Stimulated activated CD8-positive, alpha-beta memory T cell treated with anti-CD3 and anti-CD28 coated beads, Interleukin-15, amount 100 ng/mL, for 1 hour (primary cell): ENCODE results near the gene CES1.
"Not testable (repeated sequence)": the region's sequence is repeated elsewhere in the genome, so short reads cannot be mapped to it uniquely, and the experiment has no call there.

ENCODE experiments used
- DNase-seq: peaks from one replicate; pipeline ENCODE4 v3.0.0-alpha.2; 2020; ENCODE audit warnings: low read depth

CES1 gene

GRCh38 chr16:55832773-55833691 is at the start of gene CES1:
TSS of gene CES1 (minus strand) at chr16:55833096. CDS start at chr16:55833055, 41 bp downstream.
- no peak for DNase-seq

GRCh38 chr16:55876854-55877253 is 44.0 kb upstream of the CES1 start:
- DNase-seq = no peak

GRCh38 chr16:55875273-55875672 is 42.4 kb upstream of the CES1 start, which contains the start of gene CES5A:
TSS of gene CES5A (minus strand) at chr16:55875373. CDS start at chr16:55875221, 152 bp downstream.
- no peak for DNase-seq

GRCh38 chr16:55873122-55873521 is 40.2 kb upstream of the CES1 start:
- DNase-seq = no peak

- no peak for DNase-seq
These were observed 39.2 kb upstream of the CES1 start for GRCh38 chr16:55872130-55872529.

GRCh38 chr16:55871411-55872038 is 38.6 kb upstream of the CES1 start:
- DNase-seq = no peak

- no peak for DNase-seq
These were observed 36.1 kb upstream of the CES1 start for GRCh38 chr16:55868980-55869379.

GRCh38 chr16:55868137-55868536 is 35.2 kb upstream of the CES1 start:
- no peak for DNase-seq

GRCh38 chr16:55861288-55861687 is 28.4 kb upstream of the CES1 start:
- DNase-seq = no peak

GRCh38 chr16:55857650-55858049 is 24.8 kb upstream of the CES1 start:
- not testable (repeated sequence) for DNase-seq

GRCh38 chr16:55856950-55857349 is 24.1 kb upstream of the CES1 start:
- no peak for DNase-seq

- DNase-seq = no peak
These were observed 20.2 kb upstream of the CES1 start for GRCh38 chr16:55853114-55853513.

GRCh38 chr16:55849536-55849935 is 16.6 kb upstream of the CES1 start:
- no peak for DNase-seq

GRCh38 chr16:55846598-55847346 is 13.9 kb upstream of the CES1 start:
- DNase-seq = no peak

- no peak for DNase-seq
These were observed 10.2 kb upstream of the CES1 start for GRCh38 chr16:55843105-55843395.

- DNase-seq = no peak
These were observed 9.6 kb upstream of the CES1 start for GRCh38 chr16:55842369-55843104.

GRCh38 chr16:55839115-55839514 is 6.2 kb upstream of the CES1 start:
- no peak for DNase-seq

GRCh38 chr16:55836158-55836611 is 3.3 kb upstream of the CES1 start:
- DNase-seq = no peak

GRCh38 chr16:55835581-55835980 is 2.7 kb upstream of the CES1 start:
- DNase-seq = no peak

GRCh38 chr16:55835173-55835572 is 2.3 kb upstream of the CES1 start:
- not testable (repeated sequence) for DNase-seq

- no peak for DNase-seq
These were observed 1.2 kb upstream of the CES1 start for GRCh38 chr16:55834049-55834448.

GRCh38 chr16:55832425-55832772 is 497 bp downstream of the CES1 start:
- DNase-seq = no peak
